IMR-90 (cell line): Measurements from ENCODE around the gene NXT2. TPM values are rescaled to one million over a fixed set of nuclear protein-coding genes. Genes with fewer than 3 reads are reported as not detected.

ENCODE experiments used
- ATAC-seq: fragments of 200-7000 bp; cut with Tn5 transposase; 2 replicates; pipeline ENCODE4 v1.9.1; 2020; ENCODE audit warnings: low read depth, mild to moderate bottlenecking, moderate library complexity
- BruUV-seq: library from RNA; stranded (reverse); fragments of 400-500 nt; replicated peaks from 2 replicates; lab custom pipeline; 2021; lab: Mats Ljungman, UMichigan
- CTCF ChIA-PET: fragments of 300-600 bp; formaldehyde crosslinking; extraction: SDS; loops from one replicate; lab custom pipeline; 2021; ENCODE audit warnings: antibody characterized with exemption; lab: Yijun Ruan, JAX
- POLR2A ChIA-PET: fragments of 300-600 bp; sonication (Branson Sonifier 250); formaldehyde crosslinking; loops from one replicate; lab custom pipeline; 2022; ENCODE audit warnings: antibody characterized with exemption; ENCODE audit not compliant: unreplicated experiment; lab: Charles Lee
- DNase-seq: peaks from one replicate; pipeline ENCODE4 v3.0.0; 2013
- H2AFZ ChIP-seq: replicated peaks from 2 replicates; pipeline ENCODE3; 2013; ENCODE audit warnings: low read length, mild to moderate bottlenecking; ENCODE audit not compliant: poor library complexity
- H2AK5ac ChIP-seq: 2 replicates; pipeline ENCODE4 v1.6.1; 2013; ENCODE audit warnings: low read depth, low read length, inconsistent platforms
- H2AK9ac ChIP-seq: replicated peaks from 2 replicates; pipeline ENCODE3; 2013; ENCODE audit warnings: mild to moderate bottlenecking, low read depth, low read length, moderate library complexity; ENCODE audit not compliant: poor library complexity
- H2BK120ac ChIP-seq: 2 replicates; pipeline ENCODE4 v1.6.1; 2013; ENCODE audit warnings: low read depth, low read length, inconsistent platforms
- H2BK15ac ChIP-seq: 3 replicates; pipeline ENCODE4 v1.6.1; 2013; ENCODE audit warnings: low read depth, low read length, inconsistent platforms
- H2BK20ac ChIP-seq: 2 replicates; pipeline ENCODE4 v1.6.1; 2013; ENCODE audit warnings: low read depth, mild to moderate bottlenecking, inconsistent platforms, low read length, moderate library complexity
- H2BK5ac ChIP-seq: 2 replicates; pipeline ENCODE4 v1.6.1; 2013; ENCODE audit warnings: mild to moderate bottlenecking, low read depth, low read length, inconsistent platforms; ENCODE audit not compliant: poor library complexity, severe bottlenecking
- H3K14ac ChIP-seq: replicated peaks from 2 replicates; pipeline ENCODE4 v1.6.1; 2013; ENCODE audit warnings: low read depth, low read length, inconsistent platforms
- H3K18ac ChIP-seq: 2 replicates; pipeline ENCODE4 v1.6.1; 2013; ENCODE audit warnings: low read depth, low read length, control low read depth
- H3K23ac ChIP-seq: 2 replicates; pipeline ENCODE4 v1.6.1; 2013; ENCODE audit warnings: low read depth, low read length, inconsistent platforms
- H3K27ac ChIP-seq: 2 replicates; pipeline ENCODE4 v1.5.1; 2013; ENCODE audit warnings: mild to moderate bottlenecking, control low read depth, low read length; ENCODE audit not compliant: insufficient read depth
- H3K27me3 ChIP-seq: 2 replicates; pipeline ENCODE4 v1.6.1; 2013; ENCODE audit warnings: low read length; ENCODE audit not compliant: control insufficient read depth, insufficient read depth
- H3K36me3 ChIP-seq: 2 replicates; pipeline ENCODE4 v1.6.1; 2013; ENCODE audit warnings: low read length, mixed read lengths; ENCODE audit not compliant: control insufficient read depth, insufficient read depth
- H3K4ac ChIP-seq: 2 replicates; pipeline ENCODE4 v1.6.1; 2013; ENCODE audit warnings: low read depth, low read length, inconsistent platforms
- H3K4me1 ChIP-seq: 2 replicates; pipeline ENCODE4 v1.6.1; 2013; ENCODE audit warnings: low read length, mixed read lengths; ENCODE audit not compliant: control insufficient read depth, insufficient read depth
- H3K4me2 ChIP-seq: 2 replicates; pipeline ENCODE4 v1.6.1; 2013; ENCODE audit warnings: low read depth, mild to moderate bottlenecking, control low read depth, low read length, moderate library complexity
- H3K4me3 ChIP-seq: 2 replicates; pipeline ENCODE4 v1.5.1; 2013; ENCODE audit warnings: low read depth, mild to moderate bottlenecking, control low read depth, low read length, moderate library complexity; ENCODE audit not compliant: insufficient read depth
- H3K56ac ChIP-seq: 2 replicates; pipeline ENCODE4 v1.6.1; 2013; ENCODE audit warnings: low read length, inconsistent platforms; ENCODE audit not compliant: insufficient read depth; ENCODE audit errors: extremely low read depth
- H3K79me1 ChIP-seq, 2 experiments: 2 replicates each; pipeline ENCODE4 v1.6.1; 2013; ENCODE audit warnings: low read length in 2 of 2, inconsistent platforms in 1 of 2, low read depth in 1 of 2
- H3K9ac ChIP-seq: 2 replicates; pipeline ENCODE4 v1.6.1; 2013; ENCODE audit warnings: low read depth, low read length, control low read depth
- H3K9me1 ChIP-seq: 2 replicates; pipeline ENCODE4 v1.6.1; 2013; ENCODE audit warnings: low read length, inconsistent platforms; ENCODE audit not compliant: insufficient read depth
- H3K9me3 ChIP-seq: 2 replicates; pipeline ENCODE4 v1.6.1; 2013; ENCODE audit warnings: low read length; ENCODE audit not compliant: control insufficient read depth, insufficient read depth
- H4K20me1 ChIP-seq: 2 replicates; pipeline ENCODE4 v1.6.1; 2013; ENCODE audit warnings: low read length, inconsistent platforms; ENCODE audit not compliant: insufficient read depth
- H4K5ac ChIP-seq: 2 replicates; pipeline ENCODE4 v1.6.1; 2013; ENCODE audit warnings: mild to moderate bottlenecking, low read depth, low read length, control low read depth
- H4K8ac ChIP-seq, 2 experiments: 2 replicates each; pipeline ENCODE4 v1.6.1; 2013; ENCODE audit warnings: low read depth in 2 of 2, low read length in 2 of 2, control low read depth in 1 of 2, inconsistent platforms in 1 of 2
- H4K91ac ChIP-seq: 2 replicates; pipeline ENCODE4 v1.6.1; 2013; ENCODE audit warnings: low read depth, low read length, inconsistent platforms; ENCODE audit not compliant: insufficient read depth
- RAD21 ChIP-seq: IDR thresholded peaks from 2 replicates; pipeline ENCODE4 v1.6.1; 2012; ENCODE audit warnings: low read length, improper control_type of control experiment
- WGBS, 2 experiments: methylation state at CpG; one replicate each; pipeline versions ENCODE4 v1.1.5 to v1.1.7; 2013; ENCODE audit warnings: missing lambda C conversion rate in 2 of 2; ENCODE audit not compliant: insufficient read length in 1 of 2; ENCODE audit errors: extremely low coverage in 2 of 2; 5-methylcytosine and 5-hydroxymethylcytosine counted together
- dilution Hi-C: fragments of 300-500 bp; cut with HindIII; formaldehyde crosslinking; loops from one replicate; pipeline ENCODE4 v1.14.3; 2018; ENCODE audit warnings: low sequenced_read_pairs; ENCODE audit not compliant: unreplicated experiment
- in situ Hi-C: fragments of 300-500 bp; cut with MboI; formaldehyde crosslinking; loops from 3 replicates; pipeline ENCODE4 v1.14.3; 2019; ENCODE audit warnings: low sequenced_read_pairs, inconsistent platforms, mixed read lengths
- intact Hi-C: fragments of 100-400 bp; cut with micrococcal nuclease; formaldehyde crosslinking; loops from 2 replicates; pipeline ENCODE4 v1.10.0; 2022
- polyA plus RNA-seq, 3 experiments: library from polyadenylated mRNA; depleted of rRNA; stranded (reverse); fragments of >200 nt; gene quantifications; 2 replicates each; pipeline ENCODE4 v1.2.3, GENCODE V29; 2012; ENCODE audit warnings: low replicate concordance in 1 of 3
- total RNA-seq: library from RNA; depleted of rRNA; stranded (reverse); fragments of >200 nt; gene quantifications from 2 replicates; pipeline ENCODE4 v1.2.3, GENCODE V29; 2012
- TF ChIP-seq, protein P1 (sequence below): fragments of 150-350 bp; IDR thresholded peaks from 2 replicates; pipeline ENCODE4 v1.6.1; 2016; ENCODE audit warnings: low read depth, mild to moderate bottlenecking, low read length, moderate library complexity, borderline replicate concordance

The NXT2 gene
- total and polyA plus RNA-seq, 2 of the 4 experiments (the other 2 are of a cell fraction): 3.6 to 8.1 TPM

DNA sequence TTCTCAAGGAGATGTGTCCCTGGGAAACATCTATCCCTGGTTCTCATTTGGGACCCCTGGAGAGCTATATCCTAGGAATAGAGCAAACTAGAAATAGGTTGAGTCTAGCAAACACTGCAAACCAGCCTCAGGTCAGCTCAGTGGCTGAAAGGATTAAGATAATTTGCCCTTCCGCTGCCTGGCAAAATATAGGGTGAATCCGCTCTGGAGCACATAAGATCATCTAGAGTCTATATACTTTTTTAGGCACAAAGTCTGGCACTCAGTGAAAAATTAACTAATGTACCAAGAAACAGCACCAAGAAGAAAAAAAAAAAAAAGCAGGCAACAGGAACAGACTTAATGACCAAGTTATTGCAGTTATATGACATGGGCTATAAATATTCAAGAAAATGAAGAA is 47.5 kb upstream of the NXT2 start:
- Histone ChIP-seq H3K4ac (no peak overlapping the region), H4K91ac (no peak overlapping the region), H3K4me3 (no peak overlapping the region), H2AK5ac (no peak overlapping the region), H2BK15ac (no peak overlapping the region), H4K20me1 (no peaks in the 10 kb centered on the region), H2BK20ac (no peak overlapping the region), H2BK5ac (no peak overlapping the region), H4K8ac (no peak overlapping the region), H3K56ac (no peak overlapping the region), H3K79me1 (no peaks in the 10 kb centered on the region), H3K4me1 (no peaks in the 10 kb centered on the region), H3K14ac (no peak overlapping the region), H3K9ac (no peak overlapping the region), H2BK120ac (no peak overlapping the region), H3K9me1 (no peaks in the 10 kb centered on the region), H2AFZ (no peak overlapping the region), H2AK9ac (no peak overlapping the region), H3K27ac (no peak overlapping the region), H4K5ac (no peak overlapping the region), H3K23ac (no peak overlapping the region), H3K27me3 (peaks cover 1% of the 10 kb centered on the region), H3K36me3 (no peaks in the 10 kb centered on the region), H3K9me3 (no peaks in the 10 kb centered on the region), H3K18ac (no peak overlapping the region), H3K4me2 (no peak overlapping the region)
- ChIA-PET POLR2A (no interaction called here), CTCF (interaction anchor here (0.6 to 1.1 kb wide), 2 partner anchors 9 to 1176 kb away, joined by 3 read pairs; no protein-coding TSS in a partner anchor)
- no TSS peak for BruUV-seq
- TF ChIP-seq, protein P1, sequence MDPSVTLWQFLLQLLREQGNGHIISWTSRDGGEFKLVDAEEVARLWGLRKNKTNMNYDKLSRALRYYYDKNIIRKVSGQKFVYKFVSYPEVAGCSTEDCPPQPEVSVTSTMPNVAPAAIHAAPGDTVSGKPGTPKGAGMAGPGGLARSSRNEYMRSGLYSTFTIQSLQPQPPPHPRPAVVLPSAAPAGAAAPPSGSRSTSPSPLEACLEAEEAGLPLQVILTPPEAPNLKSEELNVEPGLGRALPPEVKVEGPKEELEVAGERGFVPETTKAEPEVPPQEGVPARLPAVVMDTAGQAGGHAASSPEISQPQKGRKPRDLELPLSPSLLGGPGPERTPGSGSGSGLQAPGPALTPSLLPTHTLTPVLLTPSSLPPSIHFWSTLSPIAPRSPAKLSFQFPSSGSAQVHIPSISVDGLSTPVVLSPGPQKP: no peak
- no peak for TF ChIP-seq RAD21
- no CpG with 5 or more reads among the region's 2 CpGs for WGBS, 2 experiments
- DNase-seq (no peak), ATAC-seq (no peak)
- in situ Hi-C loops (loop anchor here (25.0 kb wide), 1 partner anchor 648 kb away; no protein-coding TSS in a partner anchor), dilution Hi-C loops (no loop called here), intact Hi-C loops (loop anchor here (10.0 kb wide), 1 partner anchor 926 kb away; no protein-coding TSS in a partner anchor)
